Measurements from ENCODE around the gene LSAMP. TPM values are rescaled to one million over a fixed set of nuclear protein-coding genes. Genes with fewer than 3 reads are reported as not detected.

The LSAMP gene
- total RNA-seq, 1 donor from 2014 or later: 3.7 TPM

- no peaks in the 10 kb centered on the region for H3K27me3 ChIP-seq (ENCODE audit: control insufficient read depth in 3 of 3, insufficient read depth in 3 of 3, low read length in 3 of 3)
- H3K9me3 ChIP-seq (ENCODE audit: control insufficient read depth in 3 of 3, low read length in 3 of 3): no peaks in the 10 kb centered on the region
- no peak overlapping the region for H3K27ac ChIP-seq (ENCODE audit: low read depth, low read length)
- no peak overlapping the region for H3K4me3 ChIP-seq (ENCODE audit: low read length in 3 of 3)
- no peak overlapping the region for H3K9ac ChIP-seq (ENCODE audit: low read depth in 1 of 3, low read length in 3 of 3)
- H3K4me1 ChIP-seq (ENCODE audit: control insufficient read depth in 3 of 3, insufficient read depth in 3 of 3, low read length in 3 of 3): no peaks in the 10 kb centered on the region
- no peaks in the 10 kb centered on the region for H3K36me3 ChIP-seq (ENCODE audit: control insufficient read depth in 3 of 3, insufficient read depth in 3 of 3, low read length in 3 of 3)
Observed at GRCh38 chr3:116028157-116028556, 417.1 kb downstream of the LSAMP start.

- no peak overlapping the region for H3K4me3 ChIP-seq (ENCODE audit: low read length in 3 of 3)
- H3K27ac ChIP-seq (ENCODE audit: low read depth, low read length): no peak overlapping the region
- no peak overlapping the region for H3K9ac ChIP-seq (ENCODE audit: low read depth in 1 of 3, low read length in 3 of 3)
- no peaks in the 10 kb centered on the region for H3K27me3 ChIP-seq (ENCODE audit: control insufficient read depth in 3 of 3, insufficient read depth in 3 of 3, low read length in 3 of 3)
- H3K36me3 ChIP-seq (ENCODE audit: control insufficient read depth in 3 of 3, insufficient read depth in 3 of 3, low read length in 3 of 3): no peaks in the 10 kb centered on the region
- no peaks in the 10 kb centered on the region for H3K4me1 ChIP-seq (ENCODE audit: control insufficient read depth in 3 of 3, insufficient read depth in 3 of 3, low read length in 3 of 3)
- no peaks in the 10 kb centered on the region for H3K9me3 ChIP-seq (ENCODE audit: control insufficient read depth in 3 of 3, low read length in 3 of 3)
Observed at GRCh38 chr3:116020989-116021388, 424.3 kb downstream of the LSAMP start.

GRCh38 chr3:116020495-116020894 is 424.8 kb downstream of the LSAMP start:
- H3K36me3 ChIP-seq (ENCODE audit: control insufficient read depth in 3 of 3, insufficient read depth in 3 of 3, low read length in 3 of 3): no peaks in the 10 kb centered on the region
- H3K4me3 ChIP-seq (ENCODE audit: low read length in 3 of 3): no peak overlapping the region
- H3K9ac ChIP-seq (ENCODE audit: low read depth in 1 of 3, low read length in 3 of 3): no peak overlapping the region
- H3K9me3 ChIP-seq (ENCODE audit: control insufficient read depth in 3 of 3, low read length in 3 of 3): no peaks in the 10 kb centered on the region
- no peaks in the 10 kb centered on the region for H3K4me1 ChIP-seq (ENCODE audit: control insufficient read depth in 3 of 3, insufficient read depth in 3 of 3, low read length in 3 of 3)
- no peak overlapping the region for H3K27ac ChIP-seq (ENCODE audit: low read depth, low read length)
- H3K27me3 ChIP-seq (ENCODE audit: control insufficient read depth in 3 of 3, insufficient read depth in 3 of 3, low read length in 3 of 3): no peaks in the 10 kb centered on the region

- Histone ChIP-seq H3K4me3 (ENCODE audit: low read length in 3 of 3) (no peak overlapping the region), H3K27me3 (ENCODE audit: control insufficient read depth in 3 of 3, insufficient read depth in 3 of 3, low read length in 3 of 3) (no peaks in the 10 kb centered on the region), H3K9me3 (ENCODE audit: control insufficient read depth in 3 of 3, low read length in 3 of 3) (no peaks in the 10 kb centered on the region), H3K27ac (ENCODE audit: low read depth, low read length) (no peak overlapping the region), H3K4me1 (ENCODE audit: control insufficient read depth in 3 of 3, insufficient read depth in 3 of 3, low read length in 3 of 3) (no peaks in the 10 kb centered on the region), H3K36me3 (ENCODE audit: control insufficient read depth in 3 of 3, insufficient read depth in 3 of 3, low read length in 3 of 3) (no peaks in the 10 kb centered on the region), H3K9ac (ENCODE audit: low read depth in 1 of 3, low read length in 3 of 3) (no peak overlapping the region)
Observed at GRCh38 chr3:116019254-116019763, 426.0 kb downstream of the LSAMP start.

GRCh38 chr3:116018646-116019045 is 426.6 kb downstream of the LSAMP start:
- Histone ChIP-seq H3K9ac (ENCODE audit: low read depth in 1 of 3, low read length in 3 of 3) (no peak overlapping the region), H3K27me3 (ENCODE audit: control insufficient read depth in 3 of 3, insufficient read depth in 3 of 3, low read length in 3 of 3) (no peaks in the 10 kb centered on the region), H3K36me3 (ENCODE audit: control insufficient read depth in 3 of 3, insufficient read depth in 3 of 3, low read length in 3 of 3) (no peaks in the 10 kb centered on the region), H3K9me3 (ENCODE audit: control insufficient read depth in 3 of 3, low read length in 3 of 3) (no peaks in the 10 kb centered on the region), H3K4me1 (ENCODE audit: control insufficient read depth in 3 of 3, insufficient read depth in 3 of 3, low read length in 3 of 3) (no peaks in the 10 kb centered on the region), H3K27ac (ENCODE audit: low read depth, low read length) (no peak overlapping the region), H3K4me3 (ENCODE audit: low read length in 3 of 3) (no peak overlapping the region)

GRCh38 chr3:116015931-116016330 is 429.4 kb downstream of the LSAMP start:
- H3K4me3 ChIP-seq (ENCODE audit: low read length in 3 of 3): no peak overlapping the region
- H3K9me3 ChIP-seq (ENCODE audit: control insufficient read depth in 3 of 3, low read length in 3 of 3): no peaks in the 10 kb centered on the region
- H3K4me1 ChIP-seq (ENCODE audit: control insufficient read depth in 3 of 3, insufficient read depth in 3 of 3, low read length in 3 of 3): no peaks in the 10 kb centered on the region
- H3K9ac ChIP-seq (ENCODE audit: low read depth in 1 of 3, low read length in 3 of 3): no peak overlapping the region
- H3K36me3 ChIP-seq (ENCODE audit: control insufficient read depth in 3 of 3, insufficient read depth in 3 of 3, low read length in 3 of 3): no peaks in the 10 kb centered on the region
- no peaks in the 10 kb centered on the region for H3K27me3 ChIP-seq (ENCODE audit: control insufficient read depth in 3 of 3, insufficient read depth in 3 of 3, low read length in 3 of 3)
- no peak overlapping the region for H3K27ac ChIP-seq (ENCODE audit: low read depth, low read length)

GRCh38 chr3:116007000-116007399 is 438.3 kb downstream of the LSAMP start:
- Histone ChIP-seq H3K27me3 (ENCODE audit: control insufficient read depth in 3 of 3, insufficient read depth in 3 of 3, low read length in 3 of 3) (no peaks in the 10 kb centered on the region), H3K4me3 (ENCODE audit: low read length in 3 of 3) (no peak overlapping the region), H3K27ac (ENCODE audit: low read depth, low read length) (no peak overlapping the region), H3K36me3 (ENCODE audit: control insufficient read depth in 3 of 3, insufficient read depth in 3 of 3, low read length in 3 of 3) (no peaks in the 10 kb centered on the region), H3K4me1 (ENCODE audit: control insufficient read depth in 3 of 3, insufficient read depth in 3 of 3, low read length in 3 of 3) (peaks cover 0 to 3% (median 0%) of the 10 kb centered on the region in 3 donors), H3K9ac (ENCODE audit: low read depth in 1 of 3, low read length in 3 of 3) (no peak overlapping the region), H3K9me3 (ENCODE audit: control insufficient read depth in 3 of 3, low read length in 3 of 3) (no peaks in the 10 kb centered on the region)

GRCh38 chr3:116005404-116005803 is 439.9 kb downstream of the LSAMP start:
- Histone ChIP-seq H3K9me3 (ENCODE audit: control insufficient read depth in 3 of 3, low read length in 3 of 3) (no peaks in the 10 kb centered on the region), H3K4me1 (ENCODE audit: control insufficient read depth in 3 of 3, insufficient read depth in 3 of 3, low read length in 3 of 3) (peaks cover 0 to 3% (median 0%) of the 10 kb centered on the region in 3 donors), H3K27ac (ENCODE audit: low read depth, low read length) (no peak overlapping the region), H3K27me3 (ENCODE audit: control insufficient read depth in 3 of 3, insufficient read depth in 3 of 3, low read length in 3 of 3) (no peaks in the 10 kb centered on the region), H3K4me3 (ENCODE audit: low read length in 3 of 3) (no peak overlapping the region), H3K9ac (ENCODE audit: low read depth in 1 of 3, low read length in 3 of 3) (no peak overlapping the region), H3K36me3 (ENCODE audit: control insufficient read depth in 3 of 3, insufficient read depth in 3 of 3, low read length in 3 of 3) (no peaks in the 10 kb centered on the region)

- no peak overlapping the region for H3K27ac ChIP-seq (ENCODE audit: low read depth, low read length)
- H3K9ac ChIP-seq (ENCODE audit: low read depth in 1 of 3, low read length in 3 of 3): no peak overlapping the region
- H3K4me3 ChIP-seq (ENCODE audit: low read length in 3 of 3): no peak overlapping the region
- no peaks in the 10 kb centered on the region for H3K27me3 ChIP-seq (ENCODE audit: control insufficient read depth in 3 of 3, insufficient read depth in 3 of 3, low read length in 3 of 3)
- no peaks in the 10 kb centered on the region for H3K36me3 ChIP-seq (ENCODE audit: control insufficient read depth in 3 of 3, insufficient read depth in 3 of 3, low read length in 3 of 3)
- H3K9me3 ChIP-seq (ENCODE audit: control insufficient read depth in 3 of 3, low read length in 3 of 3): peaks cover 0 to 2% (median 0%) of the 10 kb centered on the region in 3 donors
- peaks cover 0 to 3% (median 0%) of the 10 kb centered on the region in 3 donors for H3K4me1 ChIP-seq (ENCODE audit: control insufficient read depth in 3 of 3, insufficient read depth in 3 of 3, low read length in 3 of 3)
Observed at GRCh38 chr3:116002235-116002634, 443.1 kb downstream of the LSAMP start.

- no peak overlapping the region for H3K27ac ChIP-seq (ENCODE audit: low read depth, low read length)
- H3K36me3 ChIP-seq (ENCODE audit: control insufficient read depth in 3 of 3, insufficient read depth in 3 of 3, low read length in 3 of 3): no peaks in the 10 kb centered on the region
- H3K4me1 ChIP-seq (ENCODE audit: control insufficient read depth in 3 of 3, insufficient read depth in 3 of 3, low read length in 3 of 3): peaks cover 0 to 3% (median 0%) of the 10 kb centered on the region in 3 donors
- no peak overlapping the region for H3K9ac ChIP-seq (ENCODE audit: low read depth in 1 of 3, low read length in 3 of 3)
- H3K27me3 ChIP-seq (ENCODE audit: control insufficient read depth in 3 of 3, insufficient read depth in 3 of 3, low read length in 3 of 3): no peaks in the 10 kb centered on the region
- peaks cover 0 to 2% (median 0%) of the 10 kb centered on the region in 3 donors for H3K9me3 ChIP-seq (ENCODE audit: control insufficient read depth in 3 of 3, low read length in 3 of 3)
- no peak overlapping the region for H3K4me3 ChIP-seq (ENCODE audit: low read length in 3 of 3)
Observed at GRCh38 chr3:116001151-116001621, 444.1 kb downstream of the LSAMP start.
